SU-DHL-6 (cell line): ENCODE data around the gene CHST15.

Experiments used
- H2AFZ ChIP-seq: fragments of 200-600 bp; sonication (generic); 2 replicates; pipeline ENCODE4 v1.6.1; 2014; ENCODE audit warnings: low read depth, mild to moderate bottlenecking, moderate library complexity, mixed read lengths, antibody characterized with exemption, low read length; ENCODE audit not compliant: severe bottlenecking
- H3F3A ChIP-seq: fragments of 200-600 bp; shearing (Covaris generic); 2 replicates; pipeline ENCODE4 v1.6.0; 2016; ENCODE audit warnings: antibody characterized with exemption, mild to moderate bottlenecking; ENCODE audit not compliant: insufficient read depth
- H3K27ac ChIP-seq: fragments of 200-600 bp; sonication (generic); 2 replicates; pipeline ENCODE4 v1.5.1; 2016; ENCODE audit warnings: low read depth, mild to moderate bottlenecking, low read length, moderate library complexity, mixed read lengths
- H3K27me3 ChIP-seq: fragments of 200-600 bp; sonication (generic), shearing (Covaris generic); 2 replicates; pipeline ENCODE4 v1.6.0; 2014; ENCODE audit warnings: mild to moderate bottlenecking, low read length
- H3K36me3 ChIP-seq: fragments of 200-600 bp; sonication (generic); 2 replicates; pipeline ENCODE4 v1.6.1; 2014; ENCODE audit warnings: mild to moderate bottlenecking, low read length, mixed read lengths
- H3K4me2 ChIP-seq: fragments of 300-600, 200-600 bp; shearing (Covaris generic), sonication (generic); 2 replicates; pipeline ENCODE4 v1.6.0; 2014; ENCODE audit warnings: low read length, low read depth, mild to moderate bottlenecking; ENCODE audit not compliant: poor library complexity, severe bottlenecking
- H3K4me3 ChIP-seq: fragments of 200-600 bp; sonication (generic); 2 replicates; pipeline ENCODE4 v1.5.1; 2014; ENCODE audit warnings: antibody characterized with exemption, low read length, mild to moderate bottlenecking, mixed read lengths; ENCODE audit not compliant: insufficient read depth, poor library complexity, severe bottlenecking
- H3K79me2 ChIP-seq: fragments of 200-600 bp; sonication (generic); 2 replicates; pipeline ENCODE4 v1.6.1; 2014; ENCODE audit warnings: mild to moderate bottlenecking, low read length, moderate library complexity; ENCODE audit not compliant: insufficient read depth
- H3K9ac ChIP-seq: fragments of 200-600 bp; sonication (generic); 2 replicates; pipeline ENCODE4 v1.7.0; 2014; ENCODE audit warnings: mild to moderate bottlenecking, low read length
- H3K9me2 ChIP-seq: fragments of 200-600 bp; sonication (generic); replicated peaks from 2 replicates; pipeline ENCODE4 v1.6.1; 2014; ENCODE audit warnings: low read length; ENCODE audit not compliant: insufficient read depth
- H3K9me3 ChIP-seq: fragments of 200-600 bp; sonication (generic); 2 replicates; pipeline ENCODE4 v1.6.1; 2014; ENCODE audit warnings: low read length, mixed read lengths; ENCODE audit not compliant: insufficient read depth
- H4K20me1 ChIP-seq: fragments of 200-600 bp; sonication (generic); 2 replicates; pipeline ENCODE4 v1.6.1; 2014; ENCODE audit warnings: low read depth, mild to moderate bottlenecking, antibody characterized with exemption, low read length, moderate library complexity, mixed read lengths
- CTCF ChIP-seq: fragments of 200-600 bp; sonication (generic); IDR thresholded peaks from one replicate; pipeline ENCODE4 v1.5.1; 2017; ENCODE audit warnings: antibody characterized with exemption, mild to moderate bottlenecking, low read length, moderate library complexity; ENCODE audit not compliant: insufficient read depth, poor library complexity, severe bottlenecking
- EZH2phosphoT487 ChIP-seq: fragments of 200-600 bp; sonication (generic), shearing (Covaris generic); conservative IDR thresholded peaks from 2 replicates; pipeline ENCODE4 v1.6.1; 2018; ENCODE audit warnings: mild to moderate bottlenecking, antibody characterized with exemption, low read length, moderate library complexity, mixed read lengths

CHST15 gene

GRCh38 chr10:124049484-124049883 lies 43.9 kb downstream of the CHST15 start:
- TF ChIP-seq CTCF (no peak), EZH2phosphoT487 (no peak)
- H4K20me1 ChIP-seq, result no peaks in the 10 kb centered on the region
- no peak overlapping the region for H3K4me2 ChIP-seq
- no peak overlapping the region for H2AFZ ChIP-seq
- no peak overlapping the region for H3K27ac ChIP-seq
- no peaks in the 10 kb centered on the region for H3K27me3 ChIP-seq
- no peaks in the 10 kb centered on the region for H3F3A ChIP-seq
- no peak overlapping the region for H3K4me3 ChIP-seq
- no peaks in the 10 kb centered on the region for H3K9me3 ChIP-seq
- no peaks in the 10 kb centered on the region for H3K36me3 ChIP-seq
- H3K9me2 ChIP-seq, result no peaks in the 10 kb centered on the region
- H3K9ac ChIP-seq, result no peak overlapping the region
- no peaks in the 10 kb centered on the region; the same call in 1 of the 2 replicates for H3K79me2 ChIP-seq

- Histone ChIP-seq H3K4me3 (no peak overlapping the region), H3K4me2 (no peak overlapping the region), H3K9ac (no peak overlapping the region), H3K27ac (no peak overlapping the region), H2AFZ (no peak overlapping the region), H3F3A (no peaks in the 10 kb centered on the region), H3K79me2 (no peaks in the 10 kb centered on the region; the same call in 1 of the 2 replicates), H4K20me1 (no peaks in the 10 kb centered on the region), H3K9me3 (no peaks in the 10 kb centered on the region), H3K27me3 (no peaks in the 10 kb centered on the region), H3K9me2 (no peaks in the 10 kb centered on the region), H3K36me3 (no peaks in the 10 kb centered on the region)
- TF ChIP-seq EZH2phosphoT487, result no peak
- no peak for TF ChIP-seq CTCF
These were observed 44.8 kb downstream of the CHST15 start for GRCh38 chr10:124048371-124049290.

- H3K4me2 ChIP-seq, result no peak overlapping the region
- no peaks in the 10 kb centered on the region for H3K9me2 ChIP-seq
- H3K79me2 ChIP-seq, result no peaks in the 10 kb centered on the region; the same call in 1 of the 2 replicates
- H3K27ac ChIP-seq, result no peak overlapping the region
- H3K36me3 ChIP-seq, result no peaks in the 10 kb centered on the region
- no peak overlapping the region for H3K9ac ChIP-seq
- no peak overlapping the region for H3K4me3 ChIP-seq
- TF ChIP-seq CTCF (no peak), EZH2phosphoT487 (no peak)
- no peak overlapping the region for H2AFZ ChIP-seq
- no peaks in the 10 kb centered on the region for H3K27me3 ChIP-seq
- H4K20me1 ChIP-seq, result no peaks in the 10 kb centered on the region
- no peaks in the 10 kb centered on the region for H3K9me3 ChIP-seq
- H3F3A ChIP-seq, result no peaks in the 10 kb centered on the region
These were observed 45.8 kb downstream of the CHST15 start for GRCh38 chr10:124047427-124048152.
